GM21390 (cell line): ENCODE data around the gene AHCYL2.
"Not testable (repeated sequence)": the region's sequence is repeated elsewhere in the genome, so short reads cannot be mapped to it uniquely, and the experiment has no call there.

Source experiments
- ATAC-seq: cut with Tn5 transposase; IDR thresholded peaks from one replicate; pipeline ENCODE4 v1.9.1; 2021; ENCODE audit not compliant: unreplicated experiment

Gene AHCYL2

GRCh38 chr7:129376778-129377700, 152.2 kb downstream of the AHCYL2 start:
- no peak for ATAC-seq

DNA sequence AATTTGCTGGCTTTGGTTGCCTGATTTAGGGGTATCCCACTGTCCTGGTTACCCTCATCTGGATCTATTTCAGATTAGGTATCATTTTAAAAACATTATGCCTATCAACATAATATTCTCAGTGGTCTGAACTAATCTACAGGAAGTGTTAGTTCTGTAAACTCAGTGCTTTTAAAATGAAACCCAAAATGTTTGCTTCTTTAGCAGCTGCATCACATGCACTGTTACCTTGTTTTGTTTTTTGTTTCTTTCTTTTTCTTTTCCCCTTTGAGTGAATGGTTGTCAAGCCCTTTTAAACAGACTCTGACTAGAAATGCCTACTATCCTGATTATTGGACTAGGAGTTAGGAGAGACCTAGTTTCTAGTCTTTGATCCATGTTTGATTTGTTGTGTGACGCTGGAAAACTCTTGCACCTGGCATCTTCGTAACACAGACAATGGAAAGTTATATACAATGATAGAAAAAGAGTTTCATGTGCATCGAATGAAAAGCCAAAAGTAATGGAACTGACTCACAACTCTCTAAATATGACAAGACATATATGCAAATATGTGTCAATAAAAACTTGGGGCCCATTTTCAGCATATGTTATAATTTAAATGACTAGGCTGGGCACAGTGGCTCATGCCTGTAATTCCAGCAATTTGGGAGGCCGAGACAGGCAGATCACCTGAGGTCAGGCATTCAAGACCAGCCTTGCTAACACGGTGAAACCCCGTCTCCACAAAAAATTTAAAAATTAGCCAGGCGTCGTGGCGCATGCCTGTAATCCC, 157.1 kb downstream of the AHCYL2 start:
- no peak for ATAC-seq

DNA sequence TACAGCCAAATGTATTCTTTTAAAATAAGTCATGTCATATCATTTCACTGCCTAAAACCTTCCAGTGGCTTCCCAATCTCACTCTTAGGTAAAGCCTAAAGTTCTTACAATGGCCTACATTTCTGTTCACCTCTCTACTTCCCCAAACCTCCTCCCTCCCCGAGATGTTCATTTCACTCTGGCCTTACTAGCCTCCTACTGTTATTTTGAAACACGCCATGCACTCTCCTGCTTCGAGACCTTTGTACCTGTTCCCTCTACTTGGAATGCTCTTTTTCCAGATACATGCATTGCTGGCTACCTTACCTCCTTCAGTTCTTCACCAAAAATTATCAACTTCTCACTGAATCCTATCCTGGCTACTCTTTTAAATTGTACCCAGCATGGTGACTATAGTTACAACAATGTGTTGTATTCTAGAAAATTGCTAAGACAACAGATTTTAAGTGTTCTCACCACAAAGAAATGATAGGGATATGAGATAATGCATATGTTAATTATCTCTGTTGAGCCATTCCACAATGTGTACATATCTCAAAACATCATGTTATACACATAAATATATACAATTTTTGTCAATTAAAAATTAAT, 158.8 kb downstream of the AHCYL2 start:
- ATAC-seq, result no peak

DNA sequence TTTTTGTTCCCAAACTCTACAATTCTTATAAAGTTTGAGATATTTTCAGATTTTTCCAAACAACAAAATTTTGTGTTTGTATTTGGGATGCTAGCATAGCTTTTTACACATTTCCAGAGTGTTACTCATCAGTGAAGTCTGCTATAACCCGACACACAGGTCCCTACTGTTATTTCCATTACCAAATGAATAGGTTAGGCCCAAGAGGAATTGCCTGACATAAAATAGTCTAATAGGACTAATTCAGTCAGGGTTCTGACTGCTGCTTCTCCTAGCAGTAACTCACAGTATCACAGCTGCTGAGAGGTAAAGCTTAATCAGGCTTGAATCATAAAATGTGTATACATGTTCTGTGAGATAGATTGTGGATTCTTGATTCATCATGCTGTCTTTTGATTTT, 160.3 kb downstream of the AHCYL2 start:
- ATAC-seq, result no peak

DNA sequence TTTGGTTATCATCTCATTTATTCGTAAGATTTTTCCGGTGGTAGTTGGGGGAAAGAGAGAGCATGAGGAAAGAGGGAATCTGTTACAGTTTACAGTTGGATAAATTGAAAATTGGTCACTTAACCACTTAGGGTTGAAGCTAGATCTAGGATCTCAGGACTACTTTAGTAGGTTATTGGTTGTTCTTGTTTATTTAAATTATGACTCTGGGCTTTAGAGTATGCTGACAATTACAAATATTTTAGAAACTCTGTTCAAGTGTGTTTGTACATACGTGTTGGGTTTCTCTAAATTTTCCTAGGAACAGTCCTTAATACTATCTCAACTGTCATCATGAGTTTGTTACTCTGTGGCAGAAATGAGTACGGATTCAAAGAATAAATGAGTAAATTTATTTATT, 160.8 kb downstream of the AHCYL2 start:
- no peak for ATAC-seq

- ATAC-seq, result no peak
These were observed 161.7 kb downstream of the AHCYL2 start for GRCh38 chr7:129386506-129386905.

DNA sequence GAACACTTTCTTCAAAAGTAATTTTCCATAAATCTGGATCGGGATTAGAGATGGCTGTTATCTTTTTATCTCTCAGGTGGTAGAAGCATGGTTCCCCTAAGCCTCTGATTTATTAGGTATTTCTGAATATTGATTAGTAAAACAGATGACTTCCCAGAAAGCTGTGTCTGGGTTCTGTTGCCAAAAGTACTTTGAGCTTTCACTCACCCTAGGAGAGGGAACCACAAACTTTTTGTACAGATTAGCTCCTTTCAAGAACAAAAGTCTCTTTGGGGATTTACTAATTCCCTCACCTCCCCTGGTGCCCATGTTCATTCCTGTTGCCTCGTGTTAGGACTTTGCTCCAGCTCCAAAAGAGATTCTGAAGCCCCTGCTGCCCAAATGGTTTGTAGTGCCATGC, 162.7 kb downstream of the AHCYL2 start:
- no peak for ATAC-seq

GRCh38 chr7:129388333-129389098, 163.7 kb downstream of the AHCYL2 start:
- ATAC-seq, result no peak

DNA sequence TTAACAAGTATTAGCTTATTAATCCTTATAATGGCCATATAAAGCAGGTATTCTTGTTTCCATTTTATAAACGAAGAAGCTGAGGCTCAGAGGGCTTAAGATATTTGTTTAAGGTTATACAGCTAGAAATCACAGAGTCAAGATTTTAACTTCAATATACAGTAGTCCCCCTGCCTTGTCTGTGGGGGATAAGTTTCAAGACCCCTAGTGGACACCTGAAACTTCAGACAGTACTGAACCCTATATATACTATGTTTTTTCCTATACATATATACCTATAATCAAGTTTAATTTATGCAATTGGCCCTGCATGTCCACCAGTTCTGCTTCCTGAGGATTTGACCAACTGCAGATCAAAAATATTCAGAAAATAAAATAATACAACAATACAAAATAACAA, 165.0 kb downstream of the AHCYL2 start:
- no peak for ATAC-seq

DNA sequence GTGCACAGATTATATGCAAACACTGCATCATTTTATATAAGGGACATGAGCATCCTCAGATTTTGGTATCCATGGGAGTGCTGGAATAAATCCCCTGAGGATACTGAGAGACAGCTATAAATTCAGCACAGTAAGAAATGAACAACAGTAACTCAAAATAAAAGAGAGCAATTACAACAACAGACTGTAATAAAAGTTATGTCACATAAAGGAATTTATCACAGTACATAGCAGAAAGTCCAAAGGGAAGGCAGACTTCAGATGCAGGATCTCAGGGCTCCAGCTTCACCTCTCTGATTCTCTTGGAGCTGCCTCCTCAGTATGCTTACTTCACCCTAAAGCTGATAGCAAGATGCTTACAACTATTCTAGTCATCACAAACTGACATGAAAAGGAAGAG, 165.5 kb downstream of the AHCYL2 start:
- no peak for ATAC-seq

DNA sequence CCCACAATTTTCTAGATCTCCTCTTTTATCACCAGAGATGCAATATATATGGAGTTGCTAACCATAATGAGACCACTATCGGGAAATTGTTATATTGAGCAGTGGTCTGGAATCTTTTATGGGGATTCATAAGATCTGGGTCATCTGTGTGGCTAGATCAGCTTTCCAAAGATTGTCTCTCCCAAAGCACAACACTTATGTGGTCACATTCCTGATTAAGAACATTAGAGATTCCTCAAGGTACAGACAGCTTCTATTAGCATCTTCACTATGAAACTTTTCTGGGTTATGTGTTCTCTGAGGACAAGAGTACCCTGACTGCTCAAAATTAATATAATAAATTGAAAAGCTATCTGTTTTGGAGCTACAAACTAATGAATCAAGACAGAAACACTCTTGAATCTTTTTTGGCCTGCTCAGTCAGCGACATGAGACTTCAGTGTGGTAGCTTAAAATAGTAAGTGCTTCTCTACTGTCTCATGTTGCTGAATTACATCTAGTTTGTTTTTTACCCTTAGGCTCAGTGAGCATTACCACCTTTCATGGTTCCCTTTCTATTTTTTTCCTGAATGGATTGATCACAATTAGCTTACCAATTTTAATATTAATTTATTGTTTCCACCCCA, 166.8 kb downstream of the AHCYL2 start:
- ATAC-seq, result no peak

GRCh38 chr7:129393255-129393654, 168.4 kb downstream of the AHCYL2 start:
- no peak for ATAC-seq

DNA sequence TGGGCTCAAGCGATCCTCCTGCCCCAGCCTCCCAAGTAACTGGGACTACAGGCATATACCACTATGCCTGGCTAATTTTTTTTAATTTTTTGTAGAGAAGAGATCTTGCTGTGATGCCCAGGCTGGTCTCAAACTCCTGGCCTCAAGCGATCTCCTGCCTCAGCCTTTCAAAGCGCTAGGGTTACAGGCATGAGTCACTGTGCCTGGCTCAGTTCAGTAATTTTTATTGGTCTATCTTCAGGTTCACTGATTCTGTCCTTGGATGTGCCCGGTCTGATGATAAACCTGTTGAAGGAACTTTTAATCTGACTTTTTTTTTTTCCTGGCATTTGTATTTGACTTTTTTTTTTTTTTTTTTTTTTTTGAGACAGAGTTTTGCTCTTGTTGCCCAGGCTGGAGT, 169.3 kb downstream of the AHCYL2 start:
- ATAC-seq, result no peak

- ATAC-seq, result no peak
These were observed 170.4 kb downstream of the AHCYL2 start for GRCh38 chr7:129394982-129395914.

DNA sequence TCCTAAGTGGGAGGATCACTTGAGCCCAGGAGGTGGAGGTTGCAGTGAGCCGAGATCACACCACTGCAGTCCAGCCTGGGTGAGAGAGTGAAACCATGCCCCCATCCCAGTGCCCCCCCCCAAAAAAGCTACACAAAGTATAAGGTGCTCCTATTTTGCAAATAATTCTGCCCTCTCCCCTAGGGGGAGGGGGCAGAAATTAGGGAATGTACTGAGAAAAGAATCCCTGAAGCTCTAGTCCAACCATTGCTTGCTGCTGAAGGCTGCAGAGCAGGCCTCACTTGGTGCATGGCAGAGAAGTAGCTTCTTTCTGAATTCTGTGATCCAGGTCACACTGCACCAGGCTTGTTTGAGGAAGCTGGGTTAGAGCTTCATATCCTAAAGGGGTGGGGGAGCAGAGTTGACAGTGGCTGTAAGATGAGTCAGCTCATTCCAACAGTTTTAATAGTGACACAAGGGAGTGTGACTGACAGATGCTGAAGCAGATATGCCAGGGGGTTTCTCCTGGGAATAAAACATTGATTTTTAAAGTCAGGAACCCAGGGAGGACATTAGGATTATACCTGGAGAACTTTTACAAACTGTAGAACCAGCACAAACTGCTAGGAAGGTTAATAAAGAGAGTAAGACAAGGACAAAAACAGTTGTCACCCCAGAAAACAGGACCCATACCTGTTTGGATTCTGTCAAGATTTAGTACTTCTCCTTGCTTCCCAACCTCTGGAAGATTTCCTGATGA, 176.6 kb downstream of the AHCYL2 start:
- no peak for ATAC-seq

- no peak for ATAC-seq
These were observed 177.4 kb downstream of the AHCYL2 start for GRCh38 chr7:129401967-129402860.

DNA sequence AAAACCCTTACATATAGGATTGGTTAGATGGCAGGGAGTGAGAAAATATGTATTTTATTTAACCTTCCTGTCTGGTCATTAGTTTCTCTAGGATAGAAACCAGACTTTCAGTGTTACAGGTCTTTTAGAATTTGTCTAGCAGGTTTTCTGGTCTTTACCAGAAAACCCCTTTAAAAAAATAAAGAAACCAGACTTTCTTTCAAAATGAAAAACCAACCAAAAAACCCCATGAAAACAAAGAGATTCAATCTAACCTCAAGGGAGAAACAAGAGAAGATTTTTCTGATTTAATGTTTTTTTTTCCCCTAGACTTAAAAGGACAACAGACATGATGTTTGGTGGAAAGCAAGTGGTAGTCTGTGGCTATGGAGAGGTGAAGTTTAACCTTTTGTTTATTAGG, 180.7 kb downstream of the AHCYL2 start:
- no peak for ATAC-seq

DNA sequence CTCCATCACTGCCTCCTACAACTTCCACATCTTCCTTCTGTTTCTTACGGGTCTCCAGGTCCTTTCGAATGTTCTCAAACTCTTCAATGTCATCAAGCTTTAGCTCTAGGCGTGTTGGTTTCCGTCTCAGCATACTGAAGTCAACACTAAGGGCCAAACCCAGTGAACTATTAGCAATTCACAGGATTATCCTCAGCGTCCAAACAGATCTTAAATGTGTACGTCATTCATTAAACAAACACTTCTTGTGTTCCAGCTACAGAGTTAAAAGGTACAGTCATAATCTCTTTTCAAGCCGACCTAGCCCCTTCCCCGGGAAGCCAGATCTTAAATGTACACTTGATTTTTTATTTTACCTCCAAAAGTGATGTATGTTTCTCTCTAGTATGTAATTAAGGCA, 185.4 kb downstream of the AHCYL2 start:
- not testable (repeated sequence) for ATAC-seq
